Gastroesophageal sphincter (tissue), 3 donors: Measurements from ENCODE around the gene MEIKIN.

Experiments used
- CTCF ChIP-seq, 4 experiments: fragments of 200-600 bp in 2 of 4; fragments of 450-650 bp in 2 of 4; sonication (generic) in 1 of 4; IDR thresholded peaks; one replicate each; pipeline ENCODE4 v1.5.1; 2017 to 2019; ENCODE audit warnings: antibody characterized with exemption in 4 of 4, mild to moderate bottlenecking in 2 of 4, moderate library complexity in 2 of 4
- POLR2A ChIP-seq, 2 donors: fragments of 450-650 bp; IDR thresholded peaks; one replicate each; pipeline ENCODE4 v1.6.1; 2017; ENCODE audit warnings: antibody characterized with exemption in 2 of 2, mild to moderate bottlenecking in 2 of 2, moderate library complexity in 1 of 2

GRCh38 chr5:131965826-131966415, 20.5 kb upstream of the MEIKIN start:
- TF ChIP-seq CTCF (IDR thresholded peaks at IDR 0.05) (no peak), POLR2A (IDR thresholded peaks at IDR 0.05) (no peak)
